ENCODE measurements around the gene CMTM1. TPM values are rescaled to one million over a fixed set of nuclear protein-coding genes. Genes with fewer than 3 reads are reported as not detected.

The CMTM1 gene
- total RNA-seq, 3 donors from 2014 or later: 1.6 to 2.9 (median 1.9) TPM

DNA sequence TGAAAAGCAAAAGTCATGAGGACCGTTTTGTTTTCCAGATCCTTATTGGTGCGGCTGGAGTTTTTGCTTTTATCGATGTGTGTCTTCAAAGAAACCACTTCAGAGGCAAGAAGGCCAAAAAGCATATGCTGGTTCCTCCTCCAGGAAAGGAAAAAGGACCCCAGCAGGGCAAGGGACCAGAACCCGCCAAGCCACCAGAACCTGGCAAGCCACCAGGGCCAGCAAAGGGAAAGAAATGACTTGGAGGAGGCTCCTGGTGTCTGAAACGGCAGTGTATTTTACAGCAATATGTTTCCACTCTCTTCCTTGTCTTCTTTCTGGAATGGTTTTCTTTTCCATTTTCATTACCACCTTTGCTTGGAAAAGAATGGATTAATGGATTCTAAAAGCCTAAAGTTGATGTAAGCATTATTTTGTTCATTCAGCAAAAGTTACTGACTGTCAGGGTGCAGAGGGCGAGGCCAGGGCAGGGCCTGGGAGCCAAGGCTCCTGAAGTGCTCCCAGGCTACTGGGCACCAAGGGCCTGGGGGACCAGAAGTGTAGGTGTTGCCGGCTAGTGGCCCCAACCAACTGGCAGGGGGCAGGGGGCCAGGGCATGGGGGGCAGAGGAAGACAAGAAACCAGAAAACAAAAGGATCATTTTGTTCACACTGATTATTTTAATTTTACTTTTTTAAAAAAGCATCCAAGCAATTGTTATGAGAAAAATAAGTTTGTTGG lies 21.8 kb downstream of the CMTM1 start:
- Histone ChIP-seq H3K36me3 (no peaks in the 10 kb centered on the region), H3K4me1 (no peaks in the 10 kb centered on the region), H3K27me3 (no peaks in the 10 kb centered on the region), H3K9me3 (no peaks in the 10 kb centered on the region), H3K27ac (no peak overlapping the region), H3K4me3 (peak overlapping the region in 1 of 3 donors; percentile 4)
- intact Hi-C loops (cut with DNase I; ENCODE audit: low total_unique reads): no loop called here
- no peak for DNase-seq (ENCODE audit: low spot score in 2 of 2)
- TF ChIP-seq, protein P1, sequence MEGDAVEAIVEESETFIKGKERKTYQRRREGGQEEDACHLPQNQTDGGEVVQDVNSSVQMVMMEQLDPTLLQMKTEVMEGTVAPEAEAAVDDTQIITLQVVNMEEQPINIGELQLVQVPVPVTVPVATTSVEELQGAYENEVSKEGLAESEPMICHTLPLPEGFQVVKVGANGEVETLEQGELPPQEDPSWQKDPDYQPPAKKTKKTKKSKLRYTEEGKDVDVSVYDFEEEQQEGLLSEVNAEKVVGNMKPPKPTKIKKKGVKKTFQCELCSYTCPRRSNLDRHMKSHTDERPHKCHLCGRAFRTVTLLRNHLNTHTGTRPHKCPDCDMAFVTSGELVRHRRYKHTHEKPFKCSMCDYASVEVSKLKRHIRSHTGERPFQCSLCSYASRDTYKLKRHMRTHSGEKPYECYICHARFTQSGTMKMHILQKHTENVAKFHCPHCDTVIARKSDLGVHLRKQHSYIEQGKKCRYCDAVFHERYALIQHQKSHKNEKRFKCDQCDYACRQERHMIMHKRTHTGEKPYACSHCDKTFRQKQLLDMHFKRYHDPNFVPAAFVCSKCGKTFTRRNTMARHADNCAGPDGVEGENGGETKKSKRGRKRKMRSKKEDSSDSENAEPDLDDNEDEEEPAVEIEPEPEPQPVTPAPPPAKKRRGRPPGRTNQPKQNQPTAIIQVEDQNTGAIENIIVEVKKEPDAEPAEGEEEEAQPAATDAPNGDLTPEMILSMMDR (IDR thresholded peaks at IDR 0.05): no peak
- no peak for TF ChIP-seq POLR2AphosphoS5 (IDR thresholded peaks at IDR 0.05)

DNA sequence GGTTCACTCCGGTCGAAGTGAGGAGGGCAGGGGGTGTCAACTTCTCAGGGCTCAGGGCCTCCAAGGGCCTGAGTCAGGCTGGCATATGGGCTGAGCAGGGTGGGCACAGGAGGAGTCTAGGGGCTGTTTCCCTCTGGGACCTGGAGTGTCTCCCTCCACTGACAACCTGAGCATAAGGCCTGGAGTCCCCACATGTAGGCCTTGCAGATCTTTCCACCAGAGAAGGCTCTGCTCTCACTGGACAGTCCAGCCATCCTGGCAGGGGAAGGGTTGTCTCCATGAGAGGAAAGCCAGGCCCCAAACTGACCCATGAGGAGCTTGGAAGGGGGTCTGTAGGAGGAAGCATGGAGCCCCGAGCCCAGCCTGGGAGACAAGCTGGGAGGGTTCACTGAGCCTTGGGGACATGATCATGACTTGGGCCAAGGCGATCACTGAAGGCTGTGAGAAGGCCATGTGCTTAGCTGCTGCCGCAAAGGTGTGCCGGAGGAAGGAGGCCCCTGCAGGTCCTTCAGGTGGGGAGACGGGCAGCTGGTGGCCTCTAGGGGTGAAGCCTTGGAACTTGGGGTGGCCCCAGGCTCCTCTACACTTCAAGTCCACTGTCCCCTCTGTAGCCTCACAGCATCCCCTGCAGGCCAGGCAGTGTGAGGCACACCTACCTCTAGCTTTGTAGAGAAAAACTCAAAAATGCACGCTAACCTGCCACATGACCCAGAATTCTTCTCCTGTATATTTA lies 22.9 kb downstream of the CMTM1 start:
- DNase-seq (ENCODE audit: low spot score in 2 of 2): no peak
- Histone ChIP-seq H3K27ac (no peak overlapping the region), H3K9me3 (no peaks in the 10 kb centered on the region), H3K4me3 (no peak overlapping the region), H3K36me3 (no peaks in the 10 kb centered on the region), H3K27me3 (no peaks in the 10 kb centered on the region), H3K4me1 (no peaks in the 10 kb centered on the region)
- intact Hi-C loops (cut with DNase I; ENCODE audit: low total_unique reads): no loop called here
- TF ChIP-seq POLR2AphosphoS5 (IDR thresholded peaks at IDR 0.05) (no peak), POLR2A (IDR thresholded peaks at IDR 0.05) (no peak)
- TF ChIP-seq, protein P1 (IDR thresholded peaks at IDR 0.05): peak in 2 of 3 donors; percentile 20 to 40

DNA sequence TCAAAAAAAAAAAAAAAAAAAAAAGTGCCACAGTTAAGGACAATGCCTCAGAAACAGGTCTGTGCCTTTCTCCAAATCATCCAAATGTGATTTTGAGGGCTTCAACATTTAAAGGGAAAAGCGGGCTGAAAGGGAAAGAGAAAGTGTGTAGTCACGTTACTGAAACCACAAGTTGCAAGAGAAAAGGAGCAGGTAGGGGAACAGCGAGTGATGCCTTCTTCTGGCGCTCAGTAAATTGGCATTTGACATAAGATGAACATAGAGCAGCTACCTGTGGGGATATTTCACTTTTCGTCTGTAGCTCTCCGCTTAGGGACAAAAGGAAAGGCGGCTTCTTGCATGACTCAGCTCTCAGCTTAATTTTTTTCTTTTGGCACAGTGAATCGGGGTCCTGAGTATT lies 24.1 kb downstream of the CMTM1 start:
- no peak overlapping the region for H3K27ac ChIP-seq

DNA sequence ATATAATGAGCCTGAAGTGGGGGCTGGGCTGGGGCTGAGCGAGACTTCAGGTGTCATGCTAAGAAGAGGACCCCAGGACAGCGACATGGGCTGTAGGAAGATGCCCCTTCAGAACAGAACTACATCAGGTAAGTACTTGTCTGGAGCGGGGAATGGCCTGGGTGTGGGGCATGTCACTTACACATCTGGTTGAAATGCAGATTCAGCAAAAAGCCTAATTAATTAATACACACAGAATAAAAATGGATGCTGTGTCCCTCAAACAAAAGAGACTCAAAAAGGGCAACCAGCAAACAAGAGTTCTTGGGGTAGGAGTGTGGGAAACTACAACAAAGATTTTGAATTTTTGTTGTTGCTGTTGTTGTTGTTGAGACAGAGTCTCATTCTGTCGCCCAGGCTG lies 24.8 kb downstream of the CMTM1 start:
- intact Hi-C loops (cut with DNase I; ENCODE audit: low total_unique reads): no loop called here
- no peaks in the 10 kb centered on the region for H3K27me3 ChIP-seq
- H3K9me3 ChIP-seq: no peaks in the 10 kb centered on the region
- no peak overlapping the region for H3K4me3 ChIP-seq
- TF ChIP-seq, protein P1 (IDR thresholded peaks at IDR 0.05): no peak
- no peak for DNase-seq (ENCODE audit: low spot score in 2 of 2)
- no peak overlapping the region for H3K27ac ChIP-seq
- no peaks in the 10 kb centered on the region for H3K36me3 ChIP-seq
- no peaks in the 10 kb centered on the region for H3K4me1 ChIP-seq

More for the DNA sequence above, 24.1 kb downstream of the CMTM1 start:
- Histone ChIP-seq H3K27me3 (no peaks in the 10 kb centered on the region), H3K4me3 (no peak overlapping the region), H3K4me1 (no peaks in the 10 kb centered on the region), H3K9me3 (no peaks in the 10 kb centered on the region), H3K36me3 (no peaks in the 10 kb centered on the region)
- TF ChIP-seq POLR2AphosphoS5 (IDR thresholded peaks at IDR 0.05): no peak
- intact Hi-C loops (cut with DNase I; ENCODE audit: low total_unique reads): no loop called here
- DNase-seq (ENCODE audit: low spot score in 2 of 2): no peak

DNA sequence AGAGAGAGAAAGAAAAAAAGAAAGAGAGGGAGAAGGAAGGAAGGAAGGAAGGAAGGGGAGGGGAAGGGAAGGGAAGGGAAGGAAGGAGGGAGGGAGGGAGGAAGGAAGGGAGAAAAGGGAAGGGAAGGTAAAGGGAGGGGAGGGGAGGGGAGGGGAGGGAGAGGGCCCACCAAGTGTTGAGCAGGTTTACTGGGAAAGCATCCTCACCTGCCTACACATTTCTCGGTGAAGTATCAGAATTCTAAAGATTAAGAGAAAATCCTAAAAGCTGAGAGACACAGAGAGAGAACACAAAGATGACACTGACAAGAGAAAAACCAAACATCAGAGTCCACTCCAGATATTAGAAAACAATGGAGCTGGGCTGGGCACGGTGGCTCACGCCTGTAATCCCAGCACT lies 26.0 kb downstream of the CMTM1 start:
- DNase-seq (ENCODE audit: low spot score in 2 of 2): no peak
- Histone ChIP-seq H3K4me3 (no peak overlapping the region), H3K27me3 (no peaks in the 10 kb centered on the region), H3K27ac (no peak overlapping the region), H3K36me3 (no peaks in the 10 kb centered on the region), H3K4me1 (no peaks in the 10 kb centered on the region), H3K9me3 (no peaks in the 10 kb centered on the region)
- intact Hi-C loops (cut with DNase I; ENCODE audit: low total_unique reads): no loop called here
- TF ChIP-seq POLR2A (IDR thresholded peaks at IDR 0.05) (no peak), POLR2AphosphoS5 (IDR thresholded peaks at IDR 0.05) (no peak)
- TF ChIP-seq, protein P1 (IDR thresholded peaks at IDR 0.05): no peak
